ENCODE measurements around the gene NPAS3. TPM values are rescaled to one million over a fixed set of nuclear protein-coding genes. Genes with fewer than 3 reads are reported as not detected.

NPAS3 gene
- total RNA-seq, 1 donor from 2014 or later = 2.4 TPM

- peak; percentile 67 for DNase-seq
- Mint-ChIP-seq H3K27me3 (ENCODE audit: unreplicated experiment) (peaks cover 29% of the 10 kb centered on the region), H3K9me3 (ENCODE audit: unreplicated experiment) (peaks cover 10% of the 10 kb centered on the region), H3K4me1 (ENCODE audit: low read depth, unreplicated experiment) (peaks cover 6% of the 10 kb centered on the region), H3K4me3 (ENCODE audit: unreplicated experiment) (peak overlapping the region; percentile 95), H3K27ac (ENCODE audit: unreplicated experiment) (no peak overlapping the region), H3K36me3 (ENCODE audit: unreplicated experiment) (no peaks in the 10 kb centered on the region)
- TF ChIP-seq, protein P1, sequence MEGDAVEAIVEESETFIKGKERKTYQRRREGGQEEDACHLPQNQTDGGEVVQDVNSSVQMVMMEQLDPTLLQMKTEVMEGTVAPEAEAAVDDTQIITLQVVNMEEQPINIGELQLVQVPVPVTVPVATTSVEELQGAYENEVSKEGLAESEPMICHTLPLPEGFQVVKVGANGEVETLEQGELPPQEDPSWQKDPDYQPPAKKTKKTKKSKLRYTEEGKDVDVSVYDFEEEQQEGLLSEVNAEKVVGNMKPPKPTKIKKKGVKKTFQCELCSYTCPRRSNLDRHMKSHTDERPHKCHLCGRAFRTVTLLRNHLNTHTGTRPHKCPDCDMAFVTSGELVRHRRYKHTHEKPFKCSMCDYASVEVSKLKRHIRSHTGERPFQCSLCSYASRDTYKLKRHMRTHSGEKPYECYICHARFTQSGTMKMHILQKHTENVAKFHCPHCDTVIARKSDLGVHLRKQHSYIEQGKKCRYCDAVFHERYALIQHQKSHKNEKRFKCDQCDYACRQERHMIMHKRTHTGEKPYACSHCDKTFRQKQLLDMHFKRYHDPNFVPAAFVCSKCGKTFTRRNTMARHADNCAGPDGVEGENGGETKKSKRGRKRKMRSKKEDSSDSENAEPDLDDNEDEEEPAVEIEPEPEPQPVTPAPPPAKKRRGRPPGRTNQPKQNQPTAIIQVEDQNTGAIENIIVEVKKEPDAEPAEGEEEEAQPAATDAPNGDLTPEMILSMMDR (IDR thresholded peaks at IDR 0.05; ENCODE audit: partially characterized antibody, unreplicated experiment) = no peak
Measured at GRCh38 chr14:32934073-32934880, 4.4 kb upstream of the NPAS3 start.

DNA sequence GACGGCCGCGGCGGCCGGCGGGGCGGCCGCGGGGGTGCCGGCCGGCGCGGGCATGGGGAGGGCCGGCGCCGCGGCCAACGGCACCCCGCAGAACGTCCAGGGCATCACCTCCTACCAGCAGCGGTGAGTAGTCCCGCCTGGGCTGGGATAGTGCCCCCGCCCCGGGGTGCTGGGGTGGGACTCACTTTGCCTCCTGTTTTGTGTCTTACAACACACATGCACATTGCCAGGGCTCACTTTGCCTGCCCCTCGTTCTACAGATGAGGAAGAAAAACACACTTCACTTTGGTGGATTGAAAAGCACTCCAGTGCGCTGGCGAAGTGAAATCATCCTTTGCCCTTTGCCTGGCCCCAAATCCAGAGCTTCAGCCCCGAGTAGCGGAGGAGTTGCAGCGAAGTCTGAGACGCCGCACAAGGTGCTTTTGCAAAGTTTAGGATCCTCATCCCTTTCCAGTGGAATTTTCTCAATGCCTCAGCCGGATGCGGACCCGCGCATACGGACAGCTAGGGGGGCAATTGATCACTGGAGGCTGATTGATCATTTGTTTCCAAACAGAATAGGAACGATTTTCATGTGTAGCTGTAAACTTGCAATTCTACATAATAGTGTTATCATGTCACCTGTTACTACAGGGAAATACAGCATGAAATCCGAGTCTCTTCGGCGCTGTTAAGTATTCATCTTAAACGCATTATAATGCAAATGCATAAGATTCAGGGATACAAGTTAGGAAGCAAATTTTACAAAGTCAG lies 3.6 kb upstream of the NPAS3 start:
- Mint-ChIP-seq H3K9me3 (ENCODE audit: unreplicated experiment) (peaks cover 13% of the 10 kb centered on the region), H3K27ac (ENCODE audit: unreplicated experiment) (no peak overlapping the region), H3K36me3 (ENCODE audit: unreplicated experiment) (no peaks in the 10 kb centered on the region), H3K4me3 (ENCODE audit: unreplicated experiment) (peak overlapping the region; percentile 92), H3K4me1 (ENCODE audit: low read depth, unreplicated experiment) (peaks cover 6% of the 10 kb centered on the region), H3K27me3 (ENCODE audit: unreplicated experiment) (peaks cover 31% of the 10 kb centered on the region)
- TF ChIP-seq, protein P1 (IDR thresholded peaks at IDR 0.05; ENCODE audit: partially characterized antibody, unreplicated experiment) = no peak
- peak; percentile 27 for DNase-seq

DNA sequence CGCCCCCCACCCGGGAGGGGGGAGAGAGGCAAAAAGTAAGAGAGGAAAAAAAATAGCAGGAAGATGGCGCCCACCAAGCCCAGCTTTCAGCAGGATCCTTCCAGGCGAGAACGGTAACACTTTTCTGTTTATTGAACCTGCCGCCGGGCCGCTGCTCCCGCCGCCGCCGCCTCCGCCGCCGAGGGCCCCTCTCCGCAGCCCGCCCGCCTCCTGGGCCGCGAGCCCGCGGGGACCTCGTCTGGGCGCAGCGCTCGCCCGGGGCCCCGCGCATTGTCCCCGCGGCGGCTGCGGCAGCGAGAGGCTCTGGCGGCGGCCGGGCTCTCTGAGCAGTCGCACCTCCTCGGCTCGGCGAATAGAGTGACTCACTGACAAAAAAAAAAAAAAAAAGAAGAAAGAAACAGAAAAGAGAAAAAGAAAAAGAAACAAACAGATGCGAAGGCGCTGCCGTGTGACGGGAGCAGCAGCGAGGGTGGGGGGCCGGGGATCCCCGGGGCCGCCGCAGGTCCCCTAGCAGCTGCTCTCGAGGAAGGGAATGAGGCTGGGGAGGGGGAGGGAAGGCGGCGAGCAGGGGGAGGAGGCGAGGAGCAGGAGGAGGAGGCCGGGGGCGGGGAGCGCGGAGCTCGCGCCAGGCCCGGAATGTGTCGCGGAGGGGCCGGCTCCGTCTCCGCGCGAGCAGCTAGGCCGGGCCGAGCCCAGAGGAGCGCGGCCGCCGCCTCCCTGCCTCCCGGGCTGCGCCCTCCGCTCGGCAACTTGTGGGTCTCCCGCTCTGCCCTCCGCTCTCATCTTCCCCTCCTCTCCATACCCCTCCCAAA lies 781 bp downstream of the NPAS3 start:
- Mint-ChIP-seq H3K4me3 (ENCODE audit: unreplicated experiment) (peak overlapping the region; percentile 89), H3K9me3 (ENCODE audit: unreplicated experiment) (peaks cover 13% of the 10 kb centered on the region), H3K27ac (ENCODE audit: unreplicated experiment) (peak overlapping the region; percentile 88), H3K27me3 (ENCODE audit: unreplicated experiment) (peaks cover 20% of the 10 kb centered on the region), H3K4me1 (ENCODE audit: low read depth, unreplicated experiment) (peaks cover 14% of the 10 kb centered on the region), H3K36me3 (ENCODE audit: unreplicated experiment) (no peaks in the 10 kb centered on the region)
- DNase-seq = peak; percentile 85
- TF ChIP-seq, protein P1 (IDR thresholded peaks at IDR 0.05; ENCODE audit: partially characterized antibody, unreplicated experiment) = no peak

DNA sequence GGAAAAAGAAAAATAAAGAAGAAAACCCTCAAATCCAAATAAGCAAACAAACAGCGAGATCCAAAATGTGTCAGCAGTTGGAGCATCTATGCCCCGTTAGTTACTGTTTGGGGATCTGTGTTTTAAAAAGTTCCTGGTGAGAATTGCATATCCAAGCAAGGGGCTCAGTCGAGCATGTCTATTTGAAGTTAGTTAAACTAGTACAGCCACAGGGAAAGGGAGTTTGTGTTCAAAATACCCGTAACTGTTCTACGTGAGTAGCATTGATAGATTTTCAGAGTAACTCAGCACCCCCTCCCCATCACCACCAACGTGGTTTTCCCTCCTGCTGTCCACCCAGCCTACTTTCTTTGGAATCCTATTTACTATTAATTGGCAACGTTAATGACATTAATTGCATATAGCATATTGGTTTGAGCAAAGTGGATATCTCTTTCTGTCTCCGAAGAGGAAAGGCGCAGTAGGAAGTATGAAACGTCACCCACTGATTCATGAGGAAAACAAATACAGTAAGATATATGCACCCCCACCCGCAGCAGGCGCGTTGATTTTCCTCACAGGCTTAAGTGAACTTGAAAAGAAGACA lies 1.5 kb downstream of the NPAS3 start:
- no peak for DNase-seq
- H3K4me1 Mint-ChIP-seq (ENCODE audit: low read depth, unreplicated experiment) = peaks cover 14% of the 10 kb centered on the region
- H3K4me3 Mint-ChIP-seq (ENCODE audit: unreplicated experiment) = peak overlapping the region; percentile 89
- H3K36me3 Mint-ChIP-seq (ENCODE audit: unreplicated experiment) = no peaks in the 10 kb centered on the region
- peaks cover 18% of the 10 kb centered on the region for H3K27me3 Mint-ChIP-seq (ENCODE audit: unreplicated experiment)
- peak overlapping the region; percentile 87 for H3K27ac Mint-ChIP-seq (ENCODE audit: unreplicated experiment)
- TF ChIP-seq, protein P1 (IDR thresholded peaks at IDR 0.05; ENCODE audit: partially characterized antibody, unreplicated experiment) = no peak
- H3K9me3 Mint-ChIP-seq (ENCODE audit: unreplicated experiment) = peaks cover 11% of the 10 kb centered on the region

Data from glutamatergic neuron (in vitro differentiated cells).